ENCODE measurements around the gene PIEZO2.

- TF ChIP-seq CTCF (IDR thresholded peaks at IDR 0.05; ENCODE audit: low read length), result no peak
- TF ChIP-seq EZH2 (IDR thresholded peaks at IDR 0.05; ENCODE audit: borderline replicate concordance, low read length), result no peak
These were observed 199.1 kb downstream of the PIEZO2 start for GRCh38 chr18:10950080-10950875.

All from OCI-LY1 (cell line).